Smooth muscle cell (in vitro differentiated cells): ENCODE data around the gene COL24A1. TPM values are rescaled to one million over a fixed set of nuclear protein-coding genes. Genes with fewer than 3 reads are reported as not detected.

ENCODE experiments used
- DNase-seq: peaks from one replicate; lab custom pipeline; 2025; ENCODE audit not compliant: unreplicated experiment; lab: John Stamatoyannopoulos, UW
- H2AFZ ChIP-seq: fragments of 200-600 bp; sonication (generic); 2 replicates; pipeline ENCODE4 v1.6.0; 2016; ENCODE audit warnings: antibody characterized with exemption, low read depth, mild to moderate bottlenecking
- H3F3A ChIP-seq: fragments of 200-600 bp; sonication (generic); 2 replicates; pipeline ENCODE4 v1.6.0; 2017; ENCODE audit warnings: antibody characterized with exemption, low read depth
- H3K27ac ChIP-seq: fragments of 200-600 bp; sonication (generic); 2 replicates; pipeline ENCODE4 v1.5.1; 2016; ENCODE audit warnings: low read depth, mild to moderate bottlenecking
- H3K27me3 ChIP-seq: fragments of 200-600 bp; sonication (generic); 2 replicates; pipeline ENCODE4 v1.6.1; 2016; ENCODE audit warnings: low read depth, mild to moderate bottlenecking
- H3K36me3 ChIP-seq: fragments of 200-600 bp; sonication (generic); 2 replicates; pipeline ENCODE4 v1.5.1; 2016; ENCODE audit warnings: low read depth
- H3K4me1 ChIP-seq: fragments of 200-600 bp; sonication (generic); 2 replicates; pipeline ENCODE4 v1.5.1; 2016; ENCODE audit warnings: low read depth
- H3K4me2 ChIP-seq: fragments of 200-600 bp; sonication (generic); 2 replicates; pipeline ENCODE4 v1.6.0; 2016; ENCODE audit warnings: mild to moderate bottlenecking
- H3K4me3 ChIP-seq: fragments of 200-600 bp; sonication (generic); 2 replicates; pipeline ENCODE4 v1.5.1; 2016; ENCODE audit warnings: mild to moderate bottlenecking
- H3K79me2 ChIP-seq: fragments of 200-600 bp; sonication (generic); 2 replicates; pipeline ENCODE4 v1.6.0; 2016; ENCODE audit warnings: low read depth, mild to moderate bottlenecking
- H3K9ac ChIP-seq: fragments of 200-600 bp; sonication (generic); 2 replicates; pipeline ENCODE4 v1.6.0; 2016; ENCODE audit warnings: low read depth
- H3K9me3 ChIP-seq: fragments of 200-600 bp; sonication (generic); replicated peaks from 2 replicates; pipeline ENCODE4 v1.5.1; 2016; ENCODE audit warnings: low read depth
- H4K20me1 ChIP-seq: fragments of 200-600 bp; sonication (generic); 2 replicates; pipeline ENCODE4 v1.6.0; 2016; ENCODE audit warnings: low read depth
- CTCF ChIP-seq: fragments of 200-600 bp; sonication (generic); IDR thresholded peaks from 2 replicates; pipeline ENCODE4 v1.5.1; 2017; ENCODE audit warnings: borderline replicate concordance, mild to moderate bottlenecking, antibody characterized with exemption; ENCODE audit not compliant: insufficient read depth, poor library complexity, severe bottlenecking
- WGBS: methylation state at CpG from one replicate; pipeline ENCODE4 v1.1.7; 2016; ENCODE audit warnings: low lambda C conversion rate; 5-methylcytosine and 5-hydroxymethylcytosine counted together
- polyA plus RNA-seq: library from polyadenylated mRNA; unstranded; fragments of >200 nt; fragmentation: Nextera tagmentation; extraction: Ambion mirVana; gene quantifications from 2 replicates; pipeline ENCODE4 v1.2.1, GENCODE V29; 2016
- total RNA-seq: library from RNA; depleted of rRNA; stranded (reverse); fragments of >200 nt; gene quantifications from 2 replicates; pipeline ENCODE4 v1.2.3, GENCODE V29; 2014

COL24A1 gene
- total and polyA plus RNA-seq, 2 experiments from 2014 or later: 1.5 to 3.2 TPM

- no peak for TF ChIP-seq CTCF
- H3K4me1 ChIP-seq: peaks cover 7% of the 10 kb centered on the region
- H3K79me2 ChIP-seq: no peaks in the 10 kb centered on the region
- H3F3A ChIP-seq: no peaks in the 10 kb centered on the region
- H3K4me2 ChIP-seq: no peak overlapping the region
- H3K36me3 ChIP-seq: no peaks in the 10 kb centered on the region
- no peak overlapping the region for H3K9ac ChIP-seq
- H4K20me1 ChIP-seq: no peaks in the 10 kb centered on the region
- no peaks in the 10 kb centered on the region for H3K9me3 ChIP-seq
- H3K4me3 ChIP-seq: no peak overlapping the region
- no peak overlapping the region for H2AFZ ChIP-seq
- no peak for DNase-seq
- no peak overlapping the region for H3K27ac ChIP-seq
- H3K27me3 ChIP-seq: no peaks in the 10 kb centered on the region
These were observed 88.9 kb downstream of the COL24A1 start for GRCh38 chr1:86067626-86068025.

- Histone ChIP-seq H3K36me3 (no peaks in the 10 kb centered on the region), H3K9me3 (no peaks in the 10 kb centered on the region), H3K4me2 (peak overlapping the region; percentile 40), H3K79me2 (no peaks in the 10 kb centered on the region), H4K20me1 (no peaks in the 10 kb centered on the region), H2AFZ (no peak overlapping the region), H3F3A (no peaks in the 10 kb centered on the region), H3K4me3 (no peak overlapping the region), H3K27ac (no peak overlapping the region), H3K4me1 (peaks cover 13% of the 10 kb centered on the region), H3K9ac (no peak overlapping the region), H3K27me3 (no peaks in the 10 kb centered on the region)
- DNase-seq: no peak
- WGBS: 7% methylated on average over 1 of the region's 1 CpG
- TF ChIP-seq CTCF: no peak
These were observed 91.7 kb downstream of the COL24A1 start for GRCh38 chr1:86064899-86065298.

- no peaks in the 10 kb centered on the region for H4K20me1 ChIP-seq
- H2AFZ ChIP-seq: no peak overlapping the region
- TF ChIP-seq CTCF: no peak
- H3K4me1 ChIP-seq: peaks cover 19% of the 10 kb centered on the region
- no peak overlapping the region for H3K4me2 ChIP-seq
- H3K9me3 ChIP-seq: no peaks in the 10 kb centered on the region
- no peaks in the 10 kb centered on the region for H3K27me3 ChIP-seq
- no peaks in the 10 kb centered on the region for H3K36me3 ChIP-seq
- H3K4me3 ChIP-seq: no peak overlapping the region
- H3K79me2 ChIP-seq: no peaks in the 10 kb centered on the region
- H3F3A ChIP-seq: no peaks in the 10 kb centered on the region
- 88% methylated on average over 1 of the region's 1 CpG for WGBS
- no peak for DNase-seq
- no peak overlapping the region for H3K9ac ChIP-seq
- H3K27ac ChIP-seq: no peak overlapping the region
These were observed 92.9 kb downstream of the COL24A1 start for GRCh38 chr1:86063721-86064120.

GRCh38 chr1:86062453-86062852 is 94.1 kb downstream of the COL24A1 start:
- TF ChIP-seq CTCF: no peak
- Histone ChIP-seq H3K4me3 (no peak overlapping the region), H3K36me3 (no peaks in the 10 kb centered on the region), H3F3A (no peaks in the 10 kb centered on the region), H3K9ac (no peak overlapping the region), H4K20me1 (no peaks in the 10 kb centered on the region), H3K27me3 (no peaks in the 10 kb centered on the region), H3K27ac (no peak overlapping the region), H3K4me1 (peaks cover 19% of the 10 kb centered on the region), H2AFZ (no peak overlapping the region), H3K4me2 (no peak overlapping the region), H3K79me2 (no peaks in the 10 kb centered on the region), H3K9me3 (no peaks in the 10 kb centered on the region)
- 69% methylated on average over 3 of the region's 3 CpGs for whole genome bisulfite sequencing
- no peak for DNase-seq
